Pons (tissue), 1 donor: Measurements from ENCODE around the gene NCOA5.
A peak's percentile ranks its signal among the peaks of the same experiment; 100 is the strongest.

Experiments used
- DNase-seq: peaks from one replicate; pipeline ENCODE4 v3.0.0-alpha.2; 2016; ENCODE audit warnings: low spot score

The NCOA5 gene

DNA sequence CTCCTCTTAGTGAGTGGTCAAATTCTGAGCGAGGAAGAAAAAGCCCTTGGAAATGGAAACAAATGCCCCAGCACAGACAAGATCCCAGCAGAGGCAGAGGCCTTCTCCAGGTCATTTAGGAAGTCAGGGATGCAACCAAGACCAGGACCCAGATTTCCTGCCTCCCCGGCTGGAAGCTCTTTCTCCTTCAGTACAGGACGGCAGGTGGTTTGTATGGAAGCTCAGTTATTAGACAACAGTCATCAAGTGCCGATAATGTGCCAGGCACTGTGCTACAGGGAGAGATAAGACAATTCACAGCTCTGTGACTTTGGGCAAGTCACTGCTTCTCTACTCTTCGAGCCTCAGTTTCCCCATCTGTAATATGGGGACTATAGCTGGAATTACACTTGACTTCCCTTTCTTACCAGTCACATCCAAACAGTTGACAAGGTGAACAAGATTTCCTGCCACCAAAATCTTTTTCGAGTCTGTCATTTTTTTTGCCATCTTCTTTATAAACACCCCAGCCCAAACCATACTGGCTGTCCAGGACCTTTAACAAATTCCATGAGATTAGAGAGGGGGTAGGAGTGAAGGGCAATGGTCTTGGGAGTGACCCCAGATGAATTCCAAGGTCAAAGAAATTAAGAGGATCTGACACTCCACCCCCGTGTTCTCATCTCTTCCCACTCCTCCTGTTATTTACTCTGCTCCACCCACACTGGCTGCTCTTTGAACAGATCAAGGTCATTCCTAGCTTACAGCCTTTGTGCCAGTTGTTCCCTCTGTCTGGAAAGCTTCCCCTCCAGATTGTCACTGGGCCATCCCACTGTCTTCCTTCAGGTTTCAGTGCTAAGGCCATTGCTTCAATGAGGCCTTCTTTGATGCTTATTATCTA, 75.0 kb downstream of the NCOA5 start:
- no peak for DNase-seq

DNA sequence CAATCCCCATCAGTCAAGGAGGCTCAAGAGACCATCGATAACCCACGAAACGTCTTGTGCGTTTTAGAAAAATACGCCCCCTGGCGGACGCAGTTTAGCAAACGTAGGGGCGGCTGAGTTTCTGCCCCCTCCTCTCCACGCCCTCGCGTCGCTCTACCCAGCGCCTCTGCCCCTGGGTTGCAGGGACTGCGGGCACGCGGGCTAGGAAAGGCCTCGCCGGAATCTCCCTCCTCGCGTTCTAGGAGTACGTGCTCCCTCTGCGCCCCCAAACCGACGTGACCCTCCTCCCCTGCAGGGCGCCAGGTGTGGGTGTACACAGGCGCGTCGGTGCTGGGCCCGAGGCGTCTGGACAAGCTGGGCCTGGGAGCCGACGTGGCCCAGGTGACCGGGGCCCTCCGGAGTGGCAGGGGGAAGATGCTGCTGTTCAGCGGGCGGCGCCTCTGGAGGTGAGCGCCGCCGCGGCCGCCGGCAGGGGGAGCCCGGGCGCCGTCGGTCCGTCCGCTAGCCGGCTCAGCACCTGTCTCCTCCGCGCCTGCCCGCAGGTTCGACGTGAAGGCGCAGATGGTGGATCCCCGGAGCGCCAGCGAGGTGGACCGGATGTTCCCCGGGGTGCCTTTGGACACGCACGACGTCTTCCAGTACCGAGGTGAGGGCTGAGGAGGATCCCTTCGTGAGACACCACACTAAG, 75.8 kb downstream of the NCOA5 start:
- DNase-seq: peak; percentile 30

DNA sequence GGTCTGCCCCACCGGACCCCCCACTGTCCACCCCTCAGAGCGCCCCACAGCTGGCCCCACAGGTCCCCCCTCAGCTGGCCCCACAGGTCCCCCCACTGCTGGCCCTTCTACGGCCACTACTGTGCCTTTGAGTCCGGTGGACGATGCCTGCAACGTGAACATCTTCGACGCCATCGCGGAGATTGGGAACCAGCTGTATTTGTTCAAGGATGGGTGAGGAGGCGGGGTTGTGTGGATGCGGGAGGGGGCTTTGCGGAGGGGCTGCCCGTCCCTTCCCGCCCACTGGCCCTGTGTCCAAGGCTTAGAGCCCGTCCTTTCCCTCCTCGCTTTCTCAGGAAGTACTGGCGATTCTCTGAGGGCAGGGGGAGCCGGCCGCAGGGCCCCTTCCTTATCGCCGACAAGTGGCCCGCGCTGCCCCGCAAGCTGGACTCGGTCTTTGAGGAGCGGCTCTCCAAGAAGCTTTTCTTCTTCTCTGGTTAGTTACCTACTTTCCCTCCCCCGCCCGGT, 76.4 kb downstream of the NCOA5 start:
- no peak for DNase-seq

DNA sequence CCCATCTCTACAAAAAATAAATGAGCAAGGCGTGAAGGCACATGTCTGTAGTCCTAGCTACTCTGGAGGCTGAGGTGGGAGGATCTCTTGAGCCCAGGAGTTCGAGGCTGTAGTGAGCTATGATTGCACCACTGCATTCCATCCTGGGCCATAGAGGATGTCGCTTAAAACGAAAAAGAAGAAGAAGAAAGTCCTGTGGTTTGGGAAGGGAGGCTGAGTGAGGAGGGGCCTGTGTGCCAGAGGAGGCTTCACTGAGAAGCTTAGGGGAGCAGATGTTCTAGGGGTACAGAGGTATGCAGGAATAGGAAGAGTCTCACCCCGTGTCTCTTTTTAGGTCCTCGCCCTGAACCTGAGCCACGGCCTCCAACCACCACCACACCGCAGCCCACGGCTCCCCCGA, 76.8 kb downstream of the NCOA5 start:
- DNase-seq: no peak

DNA sequence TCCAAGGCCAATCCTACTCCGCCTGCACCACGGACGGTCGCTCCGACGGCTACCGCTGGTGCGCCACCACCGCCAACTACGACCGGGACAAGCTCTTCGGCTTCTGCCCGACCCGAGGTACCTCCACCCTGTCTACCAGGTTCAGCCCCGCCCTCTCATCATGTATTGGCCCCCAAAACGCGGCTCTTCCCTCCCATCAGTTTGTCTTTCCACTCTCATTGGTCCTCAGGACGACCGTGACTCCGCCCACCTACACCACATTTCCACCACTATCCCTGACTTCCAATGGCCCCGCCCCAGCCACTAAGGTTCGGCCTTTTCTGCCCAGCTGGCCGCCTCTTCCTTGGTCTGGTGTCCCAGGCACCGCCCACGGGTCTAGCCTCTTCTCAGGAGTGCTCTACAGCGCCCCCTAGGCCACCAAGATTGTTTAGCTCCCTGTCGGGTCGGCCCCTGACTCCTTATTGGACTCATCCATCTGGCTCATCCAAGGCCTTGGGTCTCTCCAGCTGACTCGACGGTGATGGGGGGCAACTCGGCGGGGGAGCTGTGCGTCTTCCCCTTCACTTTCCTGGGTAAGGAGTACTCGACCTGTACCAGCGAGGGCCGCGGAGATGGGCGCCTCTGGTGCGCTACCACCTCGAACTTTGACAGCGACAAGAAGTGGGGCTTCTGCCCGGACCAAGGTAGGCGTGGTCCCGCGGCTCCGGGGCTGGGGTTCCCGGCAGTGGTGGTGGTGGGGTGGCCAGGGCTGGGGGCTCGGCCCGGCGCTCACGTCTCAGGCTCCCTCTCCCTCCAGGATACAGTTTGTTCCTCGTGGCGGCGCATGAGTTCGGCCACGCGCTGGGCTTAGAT, 77.9 kb downstream of the NCOA5 start:
- no peak for DNase-seq
